Activated CD4-positive, alpha-beta memory T cell treated with anti-CD3 and anti-CD28 coated beads, Interleukin-2, amount 10 ng/mL, durations not matched to agents 7 days and 5 days (primary cell): ENCODE data around the gene SLCO2A1. TPM values are rescaled to one million over a fixed set of nuclear protein-coding genes. Genes with fewer than 3 reads are reported as not detected.

ENCODE experiments used
- CTCF ChIA-PET: fragments of 350-600 bp; sonication (Branson Sonifier 250); formaldehyde crosslinking; loops from one replicate; lab custom pipeline; 2021; ENCODE audit warnings: antibody characterized with exemption, inconsistent platforms; lab: Charles Lee
- POLR2A ChIA-PET: fragments of 350-600 bp; sonication (Branson Sonifier 250); formaldehyde crosslinking; loops from one replicate; lab custom pipeline; 2021; ENCODE audit warnings: antibody characterized with exemption; lab: Charles Lee
- DNase-seq: peaks from one replicate; pipeline ENCODE4 v3.0.0-alpha.2; 2020
- H3K27ac Mint-ChIP-seq: one replicate; pipeline ENCODE4 v1.8.0; 2021; ENCODE audit warnings: mild to moderate bottlenecking, mixed read lengths
- H3K27me3 Mint-ChIP-seq: one replicate; pipeline ENCODE4 v1.8.0; 2021; ENCODE audit warnings: mixed read lengths
- H3K36me3 Mint-ChIP-seq: one replicate; pipeline ENCODE4 v1.8.0; 2021; ENCODE audit warnings: low read depth, mixed read lengths
- H3K4me1 Mint-ChIP-seq: one replicate; pipeline ENCODE4 v1.8.0; 2021; ENCODE audit warnings: mixed read lengths
- H3K4me3 Mint-ChIP-seq: one replicate; pipeline ENCODE4 v1.8.0; 2021; ENCODE audit warnings: mild to moderate bottlenecking, mixed read lengths
- H3K9me3 Mint-ChIP-seq: one replicate; pipeline ENCODE4 v1.8.0; 2021; ENCODE audit warnings: mixed read lengths
- total RNA-seq, 2 experiments: library from RNA; stranded (reverse); gene quantifications; one replicate each; pipeline ENCODE4 v1.2.3, GENCODE V29; 2021

Gene SLCO2A1
- total RNA-seq, 2 experiments from 2014 or later: not detected

DNA sequence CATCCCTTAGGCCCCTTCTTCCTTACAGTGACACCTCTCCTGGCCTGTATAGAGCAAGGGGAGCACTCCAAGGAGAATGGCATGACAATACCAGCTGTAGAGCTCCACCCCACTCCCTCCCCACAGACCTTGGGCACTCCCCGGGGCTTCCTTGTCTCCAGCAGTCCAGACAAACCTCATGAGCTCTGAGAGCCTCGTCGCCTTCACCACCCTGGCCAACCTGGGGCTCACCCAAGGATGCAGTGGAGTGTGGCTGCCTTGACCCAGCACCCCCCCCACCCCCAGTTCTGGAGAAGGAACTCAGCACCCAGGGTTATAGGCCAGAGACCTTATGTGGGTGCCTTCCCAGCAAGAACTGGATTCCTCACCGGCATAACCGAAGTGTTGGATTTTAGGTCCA, 7.4 kb upstream of the SLCO2A1 start:
- ChIA-PET CTCF (no interaction called here), POLR2A (no interaction called here)
- no peak for DNase-seq
- Mint-ChIP-seq H3K4me1 (no peaks in the 10 kb centered on the region), H3K36me3 (no peaks in the 10 kb centered on the region), H3K9me3 (peaks cover under 1% of the 10 kb centered on the region), H3K27ac (no peak overlapping the region), H3K27me3 (peaks cover 5% of the 10 kb centered on the region), H3K4me3 (no peak overlapping the region)

DNA sequence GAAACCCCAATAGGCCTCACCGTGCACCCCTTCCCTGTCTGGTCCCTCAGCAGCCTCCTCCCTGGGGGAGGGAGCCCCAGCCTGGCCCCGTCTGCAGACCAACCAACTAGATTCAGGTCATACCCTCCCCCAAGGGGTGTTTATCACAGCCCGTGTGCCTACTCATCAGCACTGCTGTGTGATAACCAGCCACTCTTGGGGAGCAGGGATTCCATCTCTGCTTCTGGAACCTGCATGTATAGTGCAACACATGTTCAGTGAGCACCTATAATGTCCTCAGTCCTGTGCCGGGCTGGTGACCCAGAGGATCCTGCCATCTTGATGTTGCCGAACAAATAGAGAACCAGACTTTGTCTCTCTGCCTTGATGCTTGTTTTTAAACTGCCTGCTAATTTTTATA, 6.6 kb upstream of the SLCO2A1 start:
- Mint-ChIP-seq H3K4me3 (no peak overlapping the region), H3K27me3 (peaks cover 10% of the 10 kb centered on the region), H3K36me3 (no peaks in the 10 kb centered on the region), H3K9me3 (no peaks in the 10 kb centered on the region), H3K27ac (no peak overlapping the region), H3K4me1 (no peaks in the 10 kb centered on the region)
- no peak for DNase-seq
- ChIA-PET CTCF (no interaction called here), POLR2A (no interaction called here)

DNA sequence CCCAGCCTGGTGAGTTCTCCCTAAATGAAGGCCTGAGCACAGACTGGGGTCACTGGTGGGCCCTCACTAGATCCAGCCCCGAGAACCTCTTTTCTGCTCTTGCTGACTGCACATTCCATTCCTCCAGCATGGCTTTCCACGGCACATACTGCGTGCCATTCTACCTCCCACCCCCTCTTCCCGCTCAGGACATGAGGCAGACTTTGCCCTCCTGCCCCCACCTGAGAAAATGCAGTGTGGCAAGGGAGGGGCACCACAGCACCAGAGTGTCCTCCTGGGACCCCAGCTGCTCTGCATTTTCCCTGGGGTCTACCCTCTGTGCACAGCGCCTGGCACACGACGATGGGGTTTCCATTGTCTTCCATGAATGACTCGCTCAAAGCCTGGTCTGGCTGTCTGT, 6.1 kb upstream of the SLCO2A1 start:
- Mint-ChIP-seq H3K27me3 (peaks cover 14% of the 10 kb centered on the region), H3K27ac (no peak overlapping the region), H3K4me3 (no peak overlapping the region), H3K4me1 (no peaks in the 10 kb centered on the region), H3K36me3 (no peaks in the 10 kb centered on the region), H3K9me3 (no peaks in the 10 kb centered on the region)
- ChIA-PET CTCF (no interaction called here), POLR2A (no interaction called here)
- DNase-seq: no peak

DNA sequence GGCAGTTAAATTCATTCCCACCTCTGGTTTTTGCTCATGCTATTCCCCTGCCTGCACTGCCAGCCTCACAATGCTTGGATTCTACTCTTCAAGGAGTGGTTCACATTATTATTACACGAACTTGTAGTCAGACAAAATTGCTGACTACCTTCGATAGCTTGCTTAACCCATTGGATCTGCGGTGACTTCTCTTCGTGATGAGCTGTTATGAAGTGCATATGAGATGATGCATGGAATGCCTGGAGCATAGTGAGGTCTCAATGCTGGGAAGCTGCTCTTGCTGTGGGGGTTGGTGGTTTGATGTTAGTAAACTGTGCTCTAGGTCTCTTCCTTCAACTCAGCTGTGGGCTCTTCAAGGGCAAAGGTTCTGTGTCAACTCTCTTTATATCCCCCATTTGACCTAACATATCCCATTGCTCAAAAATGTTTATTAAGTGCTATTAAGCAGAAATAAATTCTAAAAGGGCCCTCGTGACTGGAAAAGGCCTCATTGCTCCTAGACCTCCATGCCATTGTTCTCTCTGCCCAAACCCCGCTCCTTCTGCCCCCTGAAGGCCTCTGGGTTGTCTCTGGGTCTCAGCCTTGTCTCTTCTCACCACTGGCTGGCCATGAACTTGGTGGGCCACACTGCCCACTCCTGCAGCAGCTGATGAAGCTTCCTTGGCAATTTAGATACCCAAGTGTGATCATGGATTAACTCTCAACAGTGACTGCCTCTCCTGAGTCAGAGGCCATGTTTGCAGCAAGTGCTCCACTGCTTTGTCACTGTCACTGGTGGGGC, 4.5 kb upstream of the SLCO2A1 start:
- Mint-ChIP-seq H3K4me1 (peaks cover 2% of the 10 kb centered on the region), H3K27me3 (peaks cover 21% of the 10 kb centered on the region), H3K9me3 (no peaks in the 10 kb centered on the region), H3K27ac (no peak overlapping the region), H3K36me3 (no peaks in the 10 kb centered on the region), H3K4me3 (no peak overlapping the region)
- ChIA-PET CTCF (no interaction called here), POLR2A (no interaction called here)
- no peak for DNase-seq

DNA sequence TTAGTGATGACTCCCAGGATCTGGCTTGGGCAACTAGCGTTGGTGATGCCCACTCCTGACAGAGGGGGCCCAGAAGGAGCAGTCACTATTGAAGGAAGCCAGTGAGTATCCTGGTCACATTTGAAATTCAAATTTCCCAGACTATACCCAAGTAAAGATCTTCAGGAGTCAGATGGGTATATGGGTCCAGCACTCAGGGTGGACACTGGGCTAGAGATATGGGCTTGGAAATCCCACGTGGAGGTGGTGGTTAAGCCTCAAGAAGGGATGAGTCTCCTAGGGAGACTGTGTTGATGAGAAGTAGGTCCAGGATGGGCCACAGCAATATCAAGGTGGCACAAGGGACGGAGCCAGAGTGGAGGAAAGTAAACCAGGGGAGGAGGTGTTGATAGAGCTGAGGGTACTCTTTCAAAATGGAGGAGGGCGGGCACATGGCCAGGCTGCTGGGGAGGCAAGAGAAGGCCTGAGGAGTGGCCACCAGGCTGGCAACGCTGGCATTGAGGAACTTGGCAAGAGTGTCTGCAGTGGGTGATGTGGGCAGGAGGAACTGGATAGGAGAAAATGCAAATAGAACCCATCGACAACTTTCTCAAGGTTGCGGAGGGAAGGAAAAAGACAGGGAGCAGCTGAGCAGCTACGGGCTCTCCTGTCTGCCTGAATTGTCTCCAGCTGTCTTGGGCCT, 3.7 kb upstream of the SLCO2A1 start:
- peaks cover 28% of the 10 kb centered on the region for H3K27me3 Mint-ChIP-seq
- H3K9me3 Mint-ChIP-seq: no peaks in the 10 kb centered on the region
- CTCF ChIA-PET: no interaction called here
- POLR2A ChIA-PET: no interaction called here
- H3K4me1 Mint-ChIP-seq: peaks cover 2% of the 10 kb centered on the region
- DNase-seq: no peak
- no peak overlapping the region for H3K4me3 Mint-ChIP-seq
- H3K36me3 Mint-ChIP-seq: no peaks in the 10 kb centered on the region
- H3K27ac Mint-ChIP-seq: no peak overlapping the region

DNA sequence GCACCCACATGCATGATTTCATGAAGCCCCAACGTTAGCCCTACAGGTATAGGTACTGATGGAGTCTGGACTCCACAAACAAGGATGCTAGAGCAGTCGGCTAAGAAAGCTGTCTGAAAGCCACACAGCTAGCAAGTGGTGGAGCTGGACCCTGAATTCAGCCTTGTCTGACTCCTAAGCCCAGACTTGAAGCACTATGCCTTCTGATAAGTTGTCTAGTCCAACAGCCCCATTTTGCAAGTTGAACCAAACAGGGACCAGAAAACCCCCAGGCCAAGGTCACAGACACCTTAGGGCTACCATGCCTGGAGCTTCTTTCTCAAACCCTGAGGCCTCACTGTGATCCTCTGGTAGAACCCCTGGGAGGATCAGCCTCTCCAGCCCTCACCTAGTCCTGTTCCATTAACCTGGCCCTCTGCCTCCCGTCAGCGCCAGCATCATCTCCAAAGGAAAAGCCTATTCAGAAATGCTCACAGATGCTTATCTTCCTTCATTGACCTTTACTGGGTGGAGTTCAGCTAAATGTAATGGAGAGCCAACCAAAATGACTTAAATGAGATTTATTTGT, 1.7 kb upstream of the SLCO2A1 start:
- H3K27me3 Mint-ChIP-seq: peaks cover 44% of the 10 kb centered on the region
- ChIA-PET POLR2A (no interaction called here), CTCF (no interaction called here)
- H3K27ac Mint-ChIP-seq: no peak overlapping the region
- H3K9me3 Mint-ChIP-seq: no peaks in the 10 kb centered on the region
- H3K36me3 Mint-ChIP-seq: no peaks in the 10 kb centered on the region
- peaks cover 2% of the 10 kb centered on the region for H3K4me1 Mint-ChIP-seq
- no peak overlapping the region for H3K4me3 Mint-ChIP-seq
- no peak for DNase-seq

DNA sequence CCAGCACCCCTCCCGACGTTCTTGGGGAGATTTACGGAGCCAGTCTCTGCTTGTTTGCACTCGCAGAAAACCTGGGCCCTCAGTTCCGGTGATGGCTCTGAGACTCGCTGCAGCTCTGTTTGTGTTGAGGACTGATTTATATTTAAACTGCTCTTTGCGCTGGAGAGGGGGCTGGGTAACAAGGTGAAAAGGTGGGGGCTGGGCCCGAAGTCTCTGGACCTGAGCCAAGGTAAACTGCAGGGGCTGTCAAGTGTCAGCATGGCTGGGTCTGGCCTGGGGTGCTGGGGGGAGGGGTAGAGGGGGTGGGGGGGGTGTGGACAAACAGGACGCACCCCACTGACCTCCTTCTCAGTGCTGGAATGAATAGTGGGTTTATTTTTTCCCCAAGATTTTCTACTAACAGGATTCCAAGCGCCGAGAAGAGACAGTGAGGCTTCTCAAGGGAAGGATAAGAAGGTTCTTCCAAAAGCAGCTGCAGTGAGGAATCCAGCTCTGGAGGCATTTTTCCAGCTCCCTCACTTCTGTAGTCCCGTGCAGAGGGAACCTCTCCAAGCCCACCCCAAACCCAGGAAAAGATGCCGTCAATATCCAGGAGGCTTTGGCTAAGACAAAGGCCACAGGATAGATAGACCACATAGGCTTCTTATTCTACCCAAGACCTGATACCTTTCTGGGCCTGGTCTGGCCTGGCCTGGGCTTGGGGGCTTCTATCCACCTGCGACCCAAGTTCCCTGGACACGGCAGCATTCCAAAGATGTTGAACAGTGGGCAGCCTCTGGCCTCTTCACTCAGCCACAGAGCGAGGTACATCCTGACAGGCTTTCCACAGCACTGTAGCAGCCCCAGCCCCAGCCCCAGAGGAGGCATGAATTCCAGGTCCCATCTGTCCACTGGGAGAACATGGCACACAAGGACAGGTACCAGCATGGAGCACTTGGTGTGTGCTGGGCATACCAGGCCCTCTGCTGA, 938 bp upstream of the SLCO2A1 start:
- Mint-ChIP-seq H3K4me3 (no peak overlapping the region), H3K27me3 (peaks cover 45% of the 10 kb centered on the region), H3K36me3 (no peaks in the 10 kb centered on the region), H3K27ac (no peak overlapping the region), H3K4me1 (peaks cover 2% of the 10 kb centered on the region), H3K9me3 (no peaks in the 10 kb centered on the region)
- ChIA-PET CTCF (no interaction called here), POLR2A (no interaction called here)
- no peak for DNase-seq

DNA sequence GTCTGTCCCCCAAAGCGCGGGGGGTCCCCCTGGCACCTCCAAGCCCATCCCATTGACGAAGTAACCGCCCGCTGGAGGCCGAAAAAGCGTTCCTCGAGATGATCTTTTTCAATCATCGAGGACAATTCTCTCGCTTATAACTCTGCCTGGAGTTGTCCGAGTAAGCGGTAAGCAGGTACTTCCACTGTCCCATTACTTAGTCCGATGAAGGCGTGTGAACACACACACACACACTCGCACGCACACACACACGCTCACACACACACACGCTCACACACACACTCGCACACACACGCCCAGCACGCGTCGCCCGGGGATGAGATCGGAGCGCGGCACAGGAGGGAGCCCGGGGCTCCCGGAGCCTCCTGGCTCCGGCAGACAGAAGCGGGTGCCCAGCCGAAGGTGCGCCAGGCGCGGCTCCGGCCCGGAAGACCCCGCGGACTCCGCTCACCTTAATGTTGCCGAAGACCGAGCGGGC, 430 bp downstream of the SLCO2A1 start:
- Mint-ChIP-seq H3K9me3 (no peaks in the 10 kb centered on the region), H3K4me1 (peaks cover 2% of the 10 kb centered on the region), H3K27me3 (peaks cover 45% of the 10 kb centered on the region), H3K4me3 (no peak overlapping the region), H3K27ac (no peak overlapping the region), H3K36me3 (no peaks in the 10 kb centered on the region)
- DNase-seq: no peak
- ChIA-PET POLR2A (no interaction called here), CTCF (no interaction called here)

DNA sequence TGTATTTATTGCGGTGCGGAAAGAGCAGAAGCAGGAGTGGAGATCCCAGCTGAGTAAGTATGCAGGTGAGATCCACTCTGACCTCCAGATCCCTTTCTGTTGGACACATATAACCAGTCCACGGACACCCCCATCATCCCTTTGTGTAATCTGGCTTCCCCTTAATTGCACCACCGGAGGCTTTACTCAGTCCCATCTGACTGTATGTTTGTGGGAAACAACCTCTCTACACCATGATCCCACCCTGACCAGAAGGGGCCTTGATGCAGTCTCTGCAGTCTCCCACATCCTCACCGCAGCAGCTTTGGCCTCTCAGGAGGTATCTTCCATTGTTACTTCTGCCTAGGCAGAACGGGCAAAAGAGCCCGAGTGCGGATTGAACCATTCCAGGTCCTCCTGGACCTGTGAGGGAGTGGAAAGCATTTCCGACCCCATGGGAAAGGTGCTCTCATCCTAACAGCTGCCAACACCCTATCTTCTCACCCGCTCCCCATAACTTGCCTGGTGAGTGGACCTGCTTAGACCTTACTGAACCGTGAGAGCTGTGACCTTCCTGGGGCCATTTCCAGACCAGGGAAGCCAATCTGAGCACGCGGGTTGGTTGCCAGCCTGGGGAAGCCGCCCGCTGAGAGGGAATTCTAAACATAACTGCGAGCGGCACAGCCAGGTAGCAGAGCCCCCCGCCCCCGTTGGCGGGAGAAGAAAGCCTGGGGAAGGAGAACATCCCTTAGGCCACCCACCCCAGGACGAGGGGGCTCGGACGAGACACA, 1.1 kb downstream of the SLCO2A1 start:
- H3K9me3 Mint-ChIP-seq: no peaks in the 10 kb centered on the region
- H3K27ac Mint-ChIP-seq: no peak overlapping the region
- H3K27me3 Mint-ChIP-seq: peaks cover 45% of the 10 kb centered on the region
- DNase-seq: no peak
- CTCF ChIA-PET: no interaction called here
- no peak overlapping the region for H3K4me3 Mint-ChIP-seq
- H3K4me1 Mint-ChIP-seq: peaks cover 2% of the 10 kb centered on the region
- H3K36me3 Mint-ChIP-seq: no peaks in the 10 kb centered on the region
- POLR2A ChIA-PET: no interaction called here

DNA sequence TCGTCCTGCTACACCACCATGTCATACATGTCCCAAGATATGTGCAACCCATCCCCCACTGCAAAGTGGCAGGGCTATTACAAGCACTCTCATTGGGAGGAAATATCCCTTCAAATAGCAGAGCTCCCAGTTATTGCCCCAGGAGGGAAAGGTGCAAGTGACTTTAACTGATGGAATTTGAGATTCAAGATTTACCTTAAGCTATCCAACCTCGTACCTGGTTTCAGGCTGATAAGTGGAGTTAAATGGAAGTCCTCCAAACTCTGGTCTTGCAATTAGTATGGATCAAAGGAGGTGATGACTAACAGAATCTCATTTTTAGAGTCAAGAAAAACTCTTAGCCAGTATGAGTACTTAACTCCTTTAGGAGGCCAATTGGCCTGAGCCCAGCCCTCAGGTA, 2.1 kb downstream of the SLCO2A1 start:
- H3K9me3 Mint-ChIP-seq: no peaks in the 10 kb centered on the region

DNA sequence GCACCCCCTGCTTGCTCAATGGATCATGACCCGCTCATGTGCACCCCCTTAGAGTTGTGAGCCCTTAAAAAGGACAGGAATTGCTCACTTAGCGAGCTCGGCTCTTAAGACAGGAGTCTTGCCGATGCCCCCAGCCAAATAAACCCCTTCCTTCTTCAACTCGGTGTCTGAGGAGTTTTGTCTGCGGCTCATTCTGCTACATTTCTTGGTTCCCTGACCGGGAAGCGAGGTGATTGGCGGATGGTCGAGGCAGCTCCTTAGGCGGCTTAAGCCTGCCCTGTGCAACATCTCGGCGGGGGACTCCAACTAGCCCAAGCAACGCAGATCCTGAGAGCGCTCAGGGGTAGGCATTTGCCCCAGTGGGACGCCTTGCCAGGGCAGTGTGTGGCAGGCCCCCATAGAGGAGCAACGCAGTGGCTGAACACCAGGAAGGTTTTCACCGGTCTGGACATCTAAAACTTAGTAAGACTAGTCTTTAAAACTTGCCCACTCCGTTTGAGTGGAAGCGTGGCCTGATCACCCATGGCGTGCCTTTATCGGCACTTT, 9.5 kb downstream of the SLCO2A1 start:
- ChIA-PET POLR2A (no interaction called here), CTCF (no interaction called here)
- no peaks in the 10 kb centered on the region for H3K9me3 Mint-ChIP-seq
- H3K4me1 Mint-ChIP-seq: no peaks in the 10 kb centered on the region
- H3K27ac Mint-ChIP-seq: no peak overlapping the region
- H3K36me3 Mint-ChIP-seq: no peaks in the 10 kb centered on the region
- no peak for DNase-seq
- peaks cover 18% of the 10 kb centered on the region for H3K27me3 Mint-ChIP-seq
- no peak overlapping the region for H3K4me3 Mint-ChIP-seq

More for the DNA sequence above, 2.1 kb downstream of the SLCO2A1 start:
- peaks cover 2% of the 10 kb centered on the region for H3K4me1 Mint-ChIP-seq
- peaks cover 43% of the 10 kb centered on the region for H3K27me3 Mint-ChIP-seq
- H3K36me3 Mint-ChIP-seq: no peaks in the 10 kb centered on the region
- DNase-seq: no peak
- ChIA-PET CTCF (no interaction called here), POLR2A (no interaction called here)
- no peak overlapping the region for H3K4me3 Mint-ChIP-seq
- H3K27ac Mint-ChIP-seq: no peak overlapping the region

DNA sequence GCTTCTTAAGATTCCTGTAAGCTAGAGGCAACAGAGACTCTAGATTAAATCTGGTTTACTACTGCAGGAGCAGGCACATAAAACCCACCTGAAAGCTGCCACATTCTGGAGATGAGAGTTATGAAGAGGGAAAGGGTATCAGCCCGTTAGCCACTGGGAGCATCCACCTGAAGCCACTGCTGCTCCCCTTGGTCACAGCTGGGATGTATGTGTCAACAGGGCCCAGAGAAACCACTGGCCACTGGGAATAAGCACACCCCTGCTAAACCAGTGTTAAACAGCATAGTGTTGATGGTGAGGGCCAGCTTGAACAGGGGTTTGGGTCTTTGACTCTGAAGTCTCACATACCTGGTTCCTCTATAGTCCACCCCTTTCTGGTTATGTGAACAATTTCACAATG, 10.9 kb downstream of the SLCO2A1 start:
- no peaks in the 10 kb centered on the region for H3K9me3 Mint-ChIP-seq
- H3K27me3 Mint-ChIP-seq: peaks cover 26% of the 10 kb centered on the region
- ChIA-PET POLR2A (no interaction called here), CTCF (no interaction called here)
- no peak for DNase-seq
- no peaks in the 10 kb centered on the region for H3K36me3 Mint-ChIP-seq
- H3K4me3 Mint-ChIP-seq: no peak overlapping the region
- no peaks in the 10 kb centered on the region for H3K4me1 Mint-ChIP-seq
- no peak overlapping the region for H3K27ac Mint-ChIP-seq
